Thymus (tissue), 11 donors: ENCODE data around the gene LORICRIN. TPM values are rescaled to one million over a fixed set of nuclear protein-coding genes. Genes with fewer than 3 reads are reported as not detected.

ENCODE experiments used
- DNase-seq, 9 donors: peaks; one replicate each; pipeline ENCODE4 v3.0.0-alpha.2; 2013; ENCODE audit warnings: low spot score in 9 of 9, low read depth in 6 of 9, missing footprints in 1 of 9
- H3K27ac ChIP-seq, 2 donors: one replicate each; pipeline ENCODE4 v1.5.1; 2013; ENCODE audit warnings: control low read depth in 1 of 2, low read depth in 1 of 2, low read length in 1 of 2, mild to moderate bottlenecking in 1 of 2, moderate library complexity in 1 of 2
- H3K27me3 ChIP-seq, 2 donors: one replicate each; pipeline ENCODE4 v1.5.1; 2013; ENCODE audit warnings: low read length in 1 of 2; ENCODE audit not compliant: control insufficient read depth in 2 of 2, insufficient read depth in 1 of 2
- H3K36me3 ChIP-seq, 2 donors: one replicate each; pipeline ENCODE4 v1.5.1; 2013; ENCODE audit warnings: low read length in 1 of 2, mild to moderate bottlenecking in 1 of 2, moderate library complexity in 1 of 2; ENCODE audit not compliant: control insufficient read depth in 2 of 2, insufficient read depth in 2 of 2
- H3K4me1 ChIP-seq, 2 donors: one replicate each; pipeline ENCODE4 v1.5.1; 2013; ENCODE audit warnings: low read length in 2 of 2; ENCODE audit not compliant: control insufficient read depth in 2 of 2, insufficient read depth in 2 of 2
- H3K4me3 ChIP-seq, 2 donors: one replicate each; pipeline ENCODE4 v1.5.1; 2013; ENCODE audit warnings: low read length in 2 of 2, control low read depth in 1 of 2, mild to moderate bottlenecking in 1 of 2
- H3K9me3 ChIP-seq, 2 donors: one replicate each; pipeline ENCODE4 v1.5.1; 2013; ENCODE audit warnings: low read length in 1 of 2, mild to moderate bottlenecking in 1 of 2; ENCODE audit not compliant: control insufficient read depth in 2 of 2, insufficient read depth in 1 of 2
- WGBS: extraction: QIAGEN DNeasy Blood & Tissue Kit; methylation state at CpG from one replicate; pipeline ENCODE4 v1.1.7; 2013; 5-methylcytosine and 5-hydroxymethylcytosine counted together
- polyA plus RNA-seq: library from polyadenylated mRNA; stranded (reverse); fragments of 200-250 nt; gene quantifications from one replicate; pipeline ENCODE4 v1.2.3, GENCODE V29; 2013
- total RNA-seq: library from RNA; stranded (reverse); fragments of 120-200 nt; gene quantifications from one replicate; pipeline ENCODE4 v1.2.4, GENCODE V29; 2013
- donor health status: healthy.

LORICRIN gene
- total and polyA plus RNA-seq, 2 donors, result 0.33 to 8.6 TPM

DNA sequence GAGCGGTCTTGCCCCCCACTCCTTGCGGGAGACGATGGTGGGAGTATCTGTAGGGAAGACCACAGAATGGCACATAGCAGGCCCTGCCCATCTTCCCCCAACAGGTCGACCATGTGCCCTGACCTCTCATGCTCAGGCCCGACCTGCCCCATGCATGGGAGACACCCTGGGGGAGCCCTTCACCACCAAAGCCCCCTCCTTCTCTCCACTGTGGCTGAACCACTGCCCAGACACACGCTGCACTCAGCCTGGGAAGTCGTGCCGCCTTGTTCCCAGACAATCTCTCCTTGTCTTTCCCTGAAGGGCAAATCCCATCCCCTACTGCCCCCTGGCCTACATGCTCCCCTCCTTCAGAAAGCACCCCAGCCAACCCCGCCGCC is 47.7 kb downstream of the LORICRIN start:
- Histone ChIP-seq H3K9me3 (no peaks in the 10 kb centered on the region), H3K4me1 (no peaks in the 10 kb centered on the region), H3K27ac (no peak overlapping the region), H3K36me3 (no peaks in the 10 kb centered on the region), H3K4me3 (no peak overlapping the region), H3K27me3 (no peaks in the 10 kb centered on the region)
- no peak for DNase-seq
- 92% methylated on average over 10 of the region's 10 CpGs for WGBS

GRCh38 chr1:153308540-153308939 is 49.1 kb downstream of the LORICRIN start:
- no peaks in the 10 kb centered on the region for H3K36me3 ChIP-seq
- H3K4me3 ChIP-seq, result no peak overlapping the region
- H3K9me3 ChIP-seq, result no peaks in the 10 kb centered on the region
- H3K27ac ChIP-seq, result no peak overlapping the region
- H3K27me3 ChIP-seq, result no peaks in the 10 kb centered on the region
- H3K4me1 ChIP-seq, result no peaks in the 10 kb centered on the region
- no peak for DNase-seq
- 98% methylated on average over 2 of the region's 2 CpGs for WGBS

- Histone ChIP-seq H3K27me3 (no peaks in the 10 kb centered on the region), H3K4me1 (no peaks in the 10 kb centered on the region), H3K9me3 (no peaks in the 10 kb centered on the region), H3K4me3 (no peak overlapping the region), H3K36me3 (no peaks in the 10 kb centered on the region), H3K27ac (no peak overlapping the region)
- WGBS, result 93% methylated on average over 2 of the region's 2 CpGs
- no peak for DNase-seq
Measured at GRCh38 chr1:153309441-153309840, 50.0 kb downstream of the LORICRIN start.

DNA sequence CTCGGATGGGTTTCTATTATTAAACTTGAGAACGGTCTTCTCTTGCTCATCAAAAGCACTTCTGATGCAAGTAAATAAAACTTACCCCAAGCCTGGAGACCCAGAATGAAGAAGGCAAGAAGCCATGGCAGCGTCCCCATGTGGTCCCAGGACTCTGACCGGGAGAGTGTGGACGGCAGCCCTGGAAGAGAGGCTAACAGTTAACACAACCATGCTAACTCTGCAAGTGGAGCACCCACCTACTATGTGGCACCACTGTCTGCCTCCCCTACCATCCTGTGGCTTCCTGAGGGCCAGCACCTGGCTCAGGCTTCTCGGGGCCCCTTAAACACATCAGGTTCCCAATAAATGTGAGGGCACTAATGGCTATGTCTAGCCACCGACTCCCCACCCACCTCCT is 51.0 kb downstream of the LORICRIN start:
- DNase-seq, result no peak
- WGBS, result 80% methylated on average over 7 of the region's 7 CpGs
- no peaks in the 10 kb centered on the region for H3K27me3 ChIP-seq

More for the DNA sequence above, 51.0 kb downstream of the LORICRIN start:
- H3K4me1 ChIP-seq, result no peaks in the 10 kb centered on the region
- H3K36me3 ChIP-seq, result no peaks in the 10 kb centered on the region
- H3K4me3 ChIP-seq, result no peak overlapping the region
- no peak overlapping the region for H3K27ac ChIP-seq
- no peaks in the 10 kb centered on the region for H3K9me3 ChIP-seq

Other genes with a start within 250 kb of the LORICRIN start
- gene SPRR1B, start 228.5 kb upstream of the LORICRIN start, total RNA-seq, result 1.2 TPM
- gene SPRR1B, start 228.5 kb upstream of the LORICRIN start, polyA plus RNA-seq, result 132 TPM
- gene SPRR2D, start 218.6 kb upstream of the LORICRIN start, total RNA-seq, result 0.19 TPM
- 36.9 TPM for gene SPRR2D, start 218.6 kb upstream of the LORICRIN start, polyA plus RNA-seq
- gene SPRR2A, start 202.2 kb upstream of the LORICRIN start, total RNA-seq, result 0.28 TPM
- 6.5 TPM for gene SPRR2A, start 202.2 kb upstream of the LORICRIN start, polyA plus RNA-seq
- gene SPRR2B, start 188.1 kb upstream of the LORICRIN start, total RNA-seq, result not detected
- gene SPRR2B, start 188.1 kb upstream of the LORICRIN start, polyA plus RNA-seq, result 3.1 TPM
- gene SPRR2E, start 165.2 kb upstream of the LORICRIN start, total RNA-seq, result not detected
- gene SPRR2E, start 165.2 kb upstream of the LORICRIN start, polyA plus RNA-seq, result 14.2 TPM
- 0.09 TPM for gene SPRR2F, start 146.2 kb upstream of the LORICRIN start, total RNA-seq
- gene SPRR2F, start 146.2 kb upstream of the LORICRIN start, polyA plus RNA-seq, result 0.94 TPM
- 0.19 TPM for gene SPRR2G, start 108.8 kb upstream of the LORICRIN start, total RNA-seq
- 14.7 TPM for gene SPRR2G, start 108.8 kb upstream of the LORICRIN start, polyA plus RNA-seq
- not detected for gene LELP1, start 56.3 kb upstream of the LORICRIN start, total RNA-seq
- 0.11 TPM for gene LELP1, start 56.3 kb upstream of the LORICRIN start, polyA plus RNA-seq
- 0.33 TPM for gene PRR9, start 42.1 kb upstream of the LORICRIN start, total RNA-seq
- 3.1 TPM for gene PRR9, start 42.1 kb upstream of the LORICRIN start, polyA plus RNA-seq
- 0.14 TPM for gene PGLYRP3, start 53.3 kb downstream of the LORICRIN start, total RNA-seq
- 0.94 TPM for gene PGLYRP3, start 53.3 kb downstream of the LORICRIN start, polyA plus RNA-seq
- gene PGLYRP4, start 89.2 kb downstream of the LORICRIN start, total RNA-seq, result 1.3 TPM
- 6.1 TPM for gene PGLYRP4, start 89.2 kb downstream of the LORICRIN start, polyA plus RNA-seq
- 281 TPM for gene S100A9, start 98.2 kb downstream of the LORICRIN start, total RNA-seq
- 1,119 TPM for gene S100A9, start 98.2 kb downstream of the LORICRIN start, polyA plus RNA-seq
- gene S100A12, start 115.9 kb downstream of the LORICRIN start, total RNA-seq, result 35.8 TPM
- gene S100A12, start 115.9 kb downstream of the LORICRIN start, polyA plus RNA-seq, result 29.1 TPM
- gene S100A8, start 131.4 kb downstream of the LORICRIN start, total RNA-seq, result 291 TPM
- 754 TPM for gene S100A8, start 131.4 kb downstream of the LORICRIN start, polyA plus RNA-seq
- gene S100A7A, start 156.8 kb downstream of the LORICRIN start, total RNA-seq, result not detected
- 0.30 TPM for gene S100A7A, start 156.8 kb downstream of the LORICRIN start, polyA plus RNA-seq
- gene S100A7, start 201.0 kb downstream of the LORICRIN start, total RNA-seq, result 5.9 TPM
- 247 TPM for gene S100A7, start 201.0 kb downstream of the LORICRIN start, polyA plus RNA-seq